Coronary artery (tissue), 2 donors: Measurements from ENCODE around the gene ATP1A4.

Experiments
- DNase-seq: peaks from one replicate; pipeline ENCODE4 v3.0.0-alpha.2; 2017; ENCODE audit warnings: low spot score
- H3K27ac ChIP-seq, 2 donors: fragments of 200-600 bp; sonication (generic); one replicate each; pipeline ENCODE4 v1.5.1; 2016 to 2019
- H3K4me3 ChIP-seq: fragments of 200-600 bp; sonication (generic); 2 replicates; pipeline ENCODE4 v1.5.1; 2016; ENCODE audit warnings: mild to moderate bottlenecking, moderate library complexity
- TF ChIP-seq, protein P1 (sequence below): fragments of 200-600 bp; sonication (generic); IDR thresholded peaks from one replicate; pipeline ENCODE4 v1.5.1; 2019; ENCODE audit warnings: antibody characterized with exemption

The ATP1A4 gene

DNA sequence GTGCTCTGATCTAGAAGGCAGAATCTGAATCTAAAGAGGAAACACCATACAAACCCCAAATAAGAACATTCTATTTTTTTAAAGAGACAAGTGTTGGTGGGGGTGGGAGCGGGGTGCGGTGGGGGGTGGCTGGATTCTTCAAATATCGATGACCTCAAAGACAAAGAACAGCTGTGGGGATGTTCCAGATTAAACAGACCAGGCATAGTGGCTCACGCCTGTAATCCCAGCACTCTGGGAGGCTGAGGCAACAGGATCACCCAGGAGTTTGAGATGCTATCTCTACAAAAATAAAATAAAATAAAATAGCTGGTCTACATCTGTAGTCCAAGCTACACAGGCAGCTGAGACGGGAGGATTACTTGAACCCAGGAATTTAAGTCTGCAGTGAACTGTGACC, 5.0 kb downstream of the ATP1A4 start:
- peak; percentile 16 for DNase-seq
- no peak overlapping the region for H3K27ac ChIP-seq
- TF ChIP-seq, protein P1, sequence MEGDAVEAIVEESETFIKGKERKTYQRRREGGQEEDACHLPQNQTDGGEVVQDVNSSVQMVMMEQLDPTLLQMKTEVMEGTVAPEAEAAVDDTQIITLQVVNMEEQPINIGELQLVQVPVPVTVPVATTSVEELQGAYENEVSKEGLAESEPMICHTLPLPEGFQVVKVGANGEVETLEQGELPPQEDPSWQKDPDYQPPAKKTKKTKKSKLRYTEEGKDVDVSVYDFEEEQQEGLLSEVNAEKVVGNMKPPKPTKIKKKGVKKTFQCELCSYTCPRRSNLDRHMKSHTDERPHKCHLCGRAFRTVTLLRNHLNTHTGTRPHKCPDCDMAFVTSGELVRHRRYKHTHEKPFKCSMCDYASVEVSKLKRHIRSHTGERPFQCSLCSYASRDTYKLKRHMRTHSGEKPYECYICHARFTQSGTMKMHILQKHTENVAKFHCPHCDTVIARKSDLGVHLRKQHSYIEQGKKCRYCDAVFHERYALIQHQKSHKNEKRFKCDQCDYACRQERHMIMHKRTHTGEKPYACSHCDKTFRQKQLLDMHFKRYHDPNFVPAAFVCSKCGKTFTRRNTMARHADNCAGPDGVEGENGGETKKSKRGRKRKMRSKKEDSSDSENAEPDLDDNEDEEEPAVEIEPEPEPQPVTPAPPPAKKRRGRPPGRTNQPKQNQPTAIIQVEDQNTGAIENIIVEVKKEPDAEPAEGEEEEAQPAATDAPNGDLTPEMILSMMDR = no peak
- H3K4me3 ChIP-seq = no peak overlapping the region

DNA sequence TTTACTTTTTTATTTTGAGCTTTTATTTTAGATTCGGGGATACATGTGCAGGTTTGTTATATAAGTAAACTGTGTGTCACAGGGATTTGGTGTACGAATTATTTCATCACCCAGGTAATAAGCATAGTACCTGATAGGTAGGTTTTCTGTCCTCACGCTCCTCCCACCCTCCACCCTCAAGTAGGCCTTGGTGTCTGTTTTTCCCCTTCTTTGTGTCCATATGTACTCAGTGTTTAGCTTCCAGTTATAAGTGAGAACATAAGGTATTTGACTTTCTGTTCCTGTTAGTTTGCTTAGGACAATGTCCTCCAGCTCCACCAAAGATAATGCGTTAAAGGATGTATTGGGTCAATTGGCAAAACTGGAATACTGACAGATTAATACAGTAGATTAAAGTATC, 5.8 kb downstream of the ATP1A4 start:
- TF ChIP-seq, protein P1 = no peak
- H3K27ac ChIP-seq = no peak overlapping the region
- no peak overlapping the region for H3K4me3 ChIP-seq
- DNase-seq = no peak

DNA sequence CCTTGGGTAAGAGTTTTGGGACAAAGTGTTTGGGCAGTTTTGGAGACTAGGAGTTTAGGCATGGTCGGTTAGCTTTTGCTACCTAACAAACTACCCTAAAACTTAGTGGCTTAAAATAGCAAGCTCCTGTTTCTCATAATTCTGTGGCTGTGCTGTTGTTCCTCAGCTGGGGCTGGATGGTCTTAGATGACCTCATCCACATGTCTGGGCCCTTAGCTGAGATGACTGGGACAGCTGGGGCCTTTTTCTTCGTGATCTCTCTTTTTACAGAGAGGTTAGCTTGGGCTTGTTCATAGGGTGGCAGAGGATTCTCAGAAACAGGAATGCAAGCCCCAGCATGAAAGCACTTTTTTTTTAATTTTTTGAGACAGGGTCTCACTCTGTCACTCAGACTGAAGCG, 6.6 kb downstream of the ATP1A4 start:
- Histone ChIP-seq H3K4me3 (no peak overlapping the region), H3K27ac (no peak overlapping the region)
- TF ChIP-seq, protein P1 = no peak
- DNase-seq = peak; percentile 21

DNA sequence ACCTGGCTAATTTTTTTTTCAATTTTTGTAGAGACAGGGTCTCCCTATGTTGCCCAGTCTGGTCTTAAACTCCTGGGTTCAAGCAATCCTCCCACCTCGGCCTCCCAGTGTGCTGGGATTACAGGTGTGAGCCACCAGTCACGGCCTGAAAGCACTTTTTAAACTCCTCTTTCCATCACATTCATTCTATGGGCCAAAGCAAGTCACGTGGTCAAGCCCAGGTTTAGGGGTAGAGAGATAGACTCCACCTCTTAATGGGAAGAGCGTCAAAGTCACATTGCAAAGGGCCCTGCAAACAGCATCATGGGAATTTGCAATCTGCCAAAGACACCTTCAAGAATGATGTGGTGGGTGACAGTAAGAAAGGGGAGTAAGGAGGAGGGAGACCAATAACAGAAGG, 7.1 kb downstream of the ATP1A4 start:
- DNase-seq = no peak
- TF ChIP-seq, protein P1 = no peak
- Histone ChIP-seq H3K4me3 (no peak overlapping the region), H3K27ac (no peak overlapping the region)

DNA sequence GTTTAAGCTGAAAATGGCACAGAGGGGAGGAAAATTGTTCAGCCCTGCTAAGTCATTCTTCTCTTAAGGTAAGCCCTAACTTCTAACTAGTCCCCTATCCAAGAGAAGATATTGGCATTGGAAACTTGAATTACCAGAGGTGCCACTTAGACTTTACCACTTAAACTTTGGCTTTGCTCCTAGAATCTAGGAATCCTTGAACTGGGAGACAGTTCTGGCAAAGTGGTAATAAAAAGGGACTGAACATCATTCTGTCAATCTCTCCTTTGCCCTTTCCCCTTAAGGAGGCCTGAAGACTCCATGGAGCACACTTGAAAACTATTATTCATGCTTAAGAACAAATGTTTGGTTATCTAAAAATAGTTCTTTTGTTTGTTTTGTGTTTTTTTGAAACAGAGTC, 8.4 kb downstream of the ATP1A4 start:
- TF ChIP-seq, protein P1 = no peak

DNA sequence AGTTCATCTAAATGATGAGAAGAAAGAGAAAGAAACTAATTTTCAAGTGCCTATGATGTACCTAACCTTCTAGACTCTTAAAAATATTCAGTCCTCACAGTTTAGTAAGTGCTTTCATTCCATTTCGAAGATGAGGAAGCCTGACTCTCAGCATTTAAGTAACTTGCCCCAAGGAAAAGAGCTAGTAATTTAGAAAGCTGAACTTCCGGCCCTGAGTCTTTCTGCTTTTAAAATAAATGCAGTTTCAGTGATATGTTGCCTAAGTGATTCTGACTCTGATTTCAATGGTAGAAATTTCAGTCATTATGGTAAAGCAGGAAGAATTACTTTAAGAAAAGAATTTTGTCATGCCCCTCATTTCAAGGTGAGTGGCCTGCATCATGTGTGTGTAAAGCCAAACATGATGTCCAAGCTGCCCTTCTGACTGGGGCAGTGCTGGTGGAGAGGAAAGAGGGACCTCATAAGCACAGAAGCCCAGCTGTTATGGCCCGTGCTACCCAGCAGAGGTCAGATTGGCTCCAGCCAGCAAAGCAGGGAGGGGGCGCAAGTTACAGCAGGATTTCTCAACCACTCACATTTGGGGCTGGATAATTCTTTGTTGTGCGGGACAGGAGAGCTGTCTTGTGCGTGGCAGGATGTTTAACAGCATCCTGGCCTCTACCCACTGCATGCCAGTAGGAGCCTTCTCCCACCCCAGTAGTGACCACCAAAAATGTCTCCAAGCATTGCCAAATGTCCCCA, 10.7 kb downstream of the ATP1A4 start:
- TF ChIP-seq, protein P1 = no peak
- no peak overlapping the region for H3K4me3 ChIP-seq

More for the DNA sequence above, 8.4 kb downstream of the ATP1A4 start:
- Histone ChIP-seq H3K4me3 (no peak overlapping the region), H3K27ac (no peak overlapping the region)
- DNase-seq = no peak

DNA sequence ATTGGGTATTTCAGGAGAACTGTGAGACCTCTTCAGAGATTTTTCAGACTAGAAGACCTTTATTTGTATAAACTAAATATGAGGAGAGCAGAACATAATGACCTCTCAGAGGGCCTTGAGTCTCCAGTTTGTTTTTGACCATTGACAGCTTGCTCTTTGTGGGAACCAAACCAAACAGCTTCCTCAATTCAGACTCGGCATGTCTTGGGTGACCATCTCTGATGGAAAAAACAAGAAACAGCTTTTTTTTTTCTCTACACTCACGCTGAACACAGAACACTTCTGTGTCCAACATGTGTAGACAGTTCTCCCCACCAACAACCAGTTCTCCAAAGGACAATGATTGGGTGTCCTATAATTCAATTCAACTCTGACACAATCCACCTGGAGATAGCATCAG, 11.5 kb downstream of the ATP1A4 start:
- TF ChIP-seq, protein P1 = no peak
- DNase-seq = no peak
- H3K27ac ChIP-seq = no peak overlapping the region
- no peak overlapping the region for H3K4me3 ChIP-seq

More for the DNA sequence above, 10.7 kb downstream of the ATP1A4 start:
- no peak overlapping the region for H3K27ac ChIP-seq
- no peak for DNase-seq
